ENCODE results near the gene LINC01488.

Gene LINC01488

DNA sequence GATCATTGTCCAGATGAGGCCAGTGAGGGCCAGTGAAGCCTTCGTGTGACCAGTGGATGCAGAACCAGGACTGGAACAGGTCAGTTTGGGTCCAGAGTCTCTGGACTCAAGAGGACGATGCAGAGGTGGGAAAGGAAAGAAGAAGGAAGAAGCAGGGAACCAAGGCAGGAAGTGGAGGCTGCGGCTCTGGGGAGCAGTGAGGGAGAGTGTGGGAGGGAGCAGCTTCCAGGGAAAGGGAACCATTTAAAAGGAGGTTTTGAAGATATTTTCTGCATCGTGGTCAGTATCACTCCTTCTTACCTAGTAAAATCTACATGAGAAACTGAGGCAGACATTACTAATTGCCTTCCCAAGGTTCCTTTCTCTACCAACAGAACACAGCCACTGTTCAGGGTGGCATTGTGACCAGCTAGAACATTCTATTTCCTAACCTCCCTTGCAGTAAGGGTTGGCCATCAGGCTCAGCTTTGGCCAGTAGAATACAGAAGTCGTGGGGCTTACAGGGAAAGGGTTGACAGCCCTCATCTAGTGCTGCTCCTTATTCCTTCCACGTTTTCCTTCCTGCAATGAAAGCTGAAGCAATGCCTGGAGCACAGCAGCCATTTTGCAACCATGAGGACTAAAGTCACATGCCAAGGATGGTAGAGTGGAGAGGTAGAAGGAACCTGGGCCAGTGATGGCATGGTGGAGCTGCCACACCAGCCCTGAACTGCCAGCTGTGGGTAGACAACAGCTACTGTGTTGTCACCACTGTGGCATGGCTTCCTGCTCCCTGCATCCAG lies 29.1 kb upstream of the LINC01488 start:
- peaks cover 39% of the 10 kb centered on the region for H3K27me3 Mint-ChIP-seq
- peaks cover 9% of the 10 kb centered on the region for H3K9me3 Mint-ChIP-seq
- peaks cover 7% of the 10 kb centered on the region for H3K4me1 Mint-ChIP-seq
- H3K27ac Mint-ChIP-seq: no peak overlapping the region
- no peak overlapping the region for H3K4me3 Mint-ChIP-seq
- ATAC-seq: no peak
- H3K36me3 Mint-ChIP-seq: peaks cover 9% of the 10 kb centered on the region

DNA sequence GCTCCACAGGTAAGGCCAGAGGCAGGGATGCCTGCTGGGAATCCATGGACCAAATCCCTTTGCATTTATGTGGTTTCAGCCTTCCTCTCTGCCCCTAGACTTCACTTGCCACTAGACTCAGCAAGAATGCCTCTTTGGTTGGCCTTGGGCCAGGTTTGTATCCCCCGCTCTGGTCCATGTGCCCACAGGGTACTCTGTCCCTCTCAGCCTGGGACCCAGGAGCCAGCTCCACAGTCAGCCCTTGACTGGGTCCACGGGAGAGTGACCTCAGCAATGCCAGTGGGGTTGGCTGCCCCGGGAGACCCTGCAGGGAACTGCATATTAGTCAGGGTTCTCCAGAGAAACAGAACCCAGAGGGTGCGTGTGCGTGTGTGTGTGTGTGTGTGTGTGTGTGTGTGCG lies 28.3 kb upstream of the LINC01488 start:
- peaks cover 46% of the 10 kb centered on the region for H3K27me3 Mint-ChIP-seq
- H3K36me3 Mint-ChIP-seq: peaks cover 16% of the 10 kb centered on the region
- ATAC-seq: no peak
- H3K4me3 Mint-ChIP-seq: no peak overlapping the region
- no peak overlapping the region for H3K27ac Mint-ChIP-seq
- peaks cover 7% of the 10 kb centered on the region for H3K4me1 Mint-ChIP-seq
- peaks cover 13% of the 10 kb centered on the region for H3K9me3 Mint-ChIP-seq

- Mint-ChIP-seq H3K27me3 (peaks cover 46% of the 10 kb centered on the region), H3K9me3 (peaks cover 13% of the 10 kb centered on the region), H3K4me1 (peaks cover 7% of the 10 kb centered on the region), H3K4me3 (no peak overlapping the region), H3K36me3 (peaks cover 16% of the 10 kb centered on the region), H3K27ac (no peak overlapping the region)
- ATAC-seq: no peak
These were observed 27.4 kb upstream of the LINC01488 start for GRCh38 chr11:69454018-69454417.

GRCh38 chr11:69455969-69456368 lies 25.5 kb upstream of the LINC01488 start:
- H3K4me1 Mint-ChIP-seq: no peaks in the 10 kb centered on the region
- H3K27ac Mint-ChIP-seq: no peak overlapping the region
- peaks cover 44% of the 10 kb centered on the region for H3K27me3 Mint-ChIP-seq
- peaks cover 21% of the 10 kb centered on the region for H3K9me3 Mint-ChIP-seq
- ATAC-seq: no peak
- peaks cover 16% of the 10 kb centered on the region for H3K36me3 Mint-ChIP-seq
- no peak overlapping the region for H3K4me3 Mint-ChIP-seq

GRCh38 chr11:69456712-69457111 lies 24.8 kb upstream of the LINC01488 start:
- Mint-ChIP-seq H3K27ac (no peak overlapping the region), H3K4me1 (no peaks in the 10 kb centered on the region), H3K4me3 (no peak overlapping the region), H3K36me3 (peaks cover 16% of the 10 kb centered on the region), H3K27me3 (peaks cover 44% of the 10 kb centered on the region), H3K9me3 (peaks cover 20% of the 10 kb centered on the region)
- ATAC-seq: no peak

GRCh38 chr11:69459848-69460539 lies 21.5 kb upstream of the LINC01488 start:
- Mint-ChIP-seq H3K27ac (no peak overlapping the region), H3K9me3 (peaks cover 20% of the 10 kb centered on the region), H3K27me3 (peaks cover 66% of the 10 kb centered on the region)

GRCh38 chr11:69460540-69461257 lies 20.8 kb upstream of the LINC01488 start:
- no peaks in the 10 kb centered on the region for H3K4me1 Mint-ChIP-seq
- H3K27ac Mint-ChIP-seq: no peak overlapping the region
- H3K9me3 Mint-ChIP-seq: peaks cover 20% of the 10 kb centered on the region
- H3K27me3 Mint-ChIP-seq: peaks cover 66% of the 10 kb centered on the region
- no peak for ATAC-seq
- no peak overlapping the region for H3K4me3 Mint-ChIP-seq
- peaks cover 16% of the 10 kb centered on the region for H3K36me3 Mint-ChIP-seq

More at GRCh38 chr11:69459848-69460539, 21.5 kb upstream of the LINC01488 start:
- peaks cover 16% of the 10 kb centered on the region for H3K36me3 Mint-ChIP-seq
- H3K4me1 Mint-ChIP-seq: no peaks in the 10 kb centered on the region
- ATAC-seq: no peak
- H3K4me3 Mint-ChIP-seq: no peak overlapping the region

GRCh38 chr11:69461272-69461962 lies 20.0 kb upstream of the LINC01488 start:
- Mint-ChIP-seq H3K4me1 (no peaks in the 10 kb centered on the region), H3K9me3 (peaks cover 20% of the 10 kb centered on the region), H3K36me3 (peaks cover 16% of the 10 kb centered on the region), H3K27me3 (peaks cover 66% of the 10 kb centered on the region), H3K4me3 (no peak overlapping the region), H3K27ac (no peak overlapping the region)
- no peak for ATAC-seq

DNA sequence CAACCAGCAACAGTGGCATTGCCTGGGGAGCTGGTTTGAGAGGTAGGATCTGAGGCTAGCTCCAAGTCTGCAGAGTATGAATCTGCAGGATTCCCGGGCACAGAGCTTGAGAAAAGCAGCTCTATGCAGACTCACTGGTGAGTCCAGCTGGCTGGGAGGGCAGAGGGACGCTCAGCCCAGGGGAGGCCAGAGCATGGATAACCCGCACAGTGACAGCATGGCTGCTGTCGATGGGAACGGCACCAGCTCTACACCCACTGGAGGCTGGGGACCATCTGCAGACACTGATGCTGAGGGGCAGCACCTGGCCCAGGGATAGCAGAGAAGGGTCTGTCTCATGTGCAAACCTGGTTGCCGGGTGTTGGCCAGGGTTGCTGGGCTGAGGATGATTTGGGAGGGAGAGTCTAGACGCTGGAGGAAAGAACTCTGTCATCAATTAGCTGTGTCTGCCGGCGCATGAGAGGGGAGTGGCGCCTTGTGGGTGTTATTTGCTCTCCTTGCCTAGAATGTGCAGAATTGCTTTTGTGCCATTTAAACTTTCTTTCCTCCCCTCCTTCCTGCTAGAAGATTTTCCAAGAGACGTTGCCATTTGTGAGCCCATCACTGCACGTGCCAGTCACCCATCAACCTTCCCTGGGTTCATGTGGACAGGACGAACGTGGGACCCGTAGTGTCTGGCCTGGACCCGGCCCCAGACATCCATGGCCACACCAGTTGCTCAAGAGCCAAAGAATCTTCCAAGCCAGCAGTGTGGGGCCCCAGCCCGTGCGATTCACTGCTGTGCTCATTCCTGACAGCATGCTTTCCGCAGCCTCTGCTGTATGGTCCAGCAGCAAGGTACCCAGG lies 19.1 kb upstream of the LINC01488 start:
- ATAC-seq: no peak
- Mint-ChIP-seq H3K27ac (no peak overlapping the region), H3K27me3 (peaks cover 66% of the 10 kb centered on the region), H3K4me3 (no peak overlapping the region), H3K4me1 (peaks cover 6% of the 10 kb centered on the region), H3K9me3 (peaks cover 16% of the 10 kb centered on the region), H3K36me3 (peaks cover 7% of the 10 kb centered on the region)

DNA sequence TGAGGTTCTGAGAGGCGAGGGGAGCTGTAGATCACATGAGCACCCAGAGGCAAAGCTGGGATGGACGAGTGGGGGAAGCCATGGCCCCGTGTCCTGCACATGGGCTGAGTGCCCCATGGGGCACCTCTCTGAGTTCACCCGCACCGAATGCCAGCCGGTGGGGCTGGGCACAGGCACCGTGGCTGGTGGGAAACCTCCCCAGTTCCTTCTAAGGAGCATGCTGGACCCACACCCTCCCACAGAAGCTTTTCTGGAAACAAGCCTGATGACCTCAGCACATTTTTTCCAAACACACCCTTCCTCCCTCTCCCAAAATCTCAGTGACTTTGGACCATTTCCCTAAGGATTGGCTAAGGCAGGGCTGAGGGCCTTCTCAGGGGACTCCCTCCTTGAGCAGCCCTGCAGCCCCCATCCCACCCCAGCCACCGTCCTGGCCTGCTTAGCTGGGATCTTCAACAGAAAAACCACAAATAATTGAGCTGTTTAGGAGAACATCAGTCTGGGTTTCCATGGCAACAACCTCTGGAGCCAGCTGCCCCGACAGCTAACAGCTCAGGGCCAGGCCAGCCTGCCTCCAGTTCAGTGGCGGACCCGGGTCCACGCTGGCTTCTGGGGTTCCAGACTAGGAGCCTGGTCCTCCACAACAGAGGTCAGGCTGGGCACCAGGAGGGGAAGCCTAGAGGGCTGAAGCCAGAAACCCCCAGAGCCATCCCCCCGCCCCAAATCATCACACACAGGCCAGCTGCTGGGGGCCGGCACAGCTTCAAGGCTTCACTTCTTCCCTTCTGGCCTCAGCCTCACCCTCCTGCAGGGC lies 18.1 kb upstream of the LINC01488 start:
- peaks cover 12% of the 10 kb centered on the region for H3K9me3 Mint-ChIP-seq
- H3K27ac Mint-ChIP-seq: no peak overlapping the region
- H3K36me3 Mint-ChIP-seq: no peaks in the 10 kb centered on the region
- H3K4me1 Mint-ChIP-seq: peaks cover 14% of the 10 kb centered on the region
- H3K27me3 Mint-ChIP-seq: peaks cover 65% of the 10 kb centered on the region
- no peak overlapping the region for H3K4me3 Mint-ChIP-seq
- no peak for ATAC-seq

DNA sequence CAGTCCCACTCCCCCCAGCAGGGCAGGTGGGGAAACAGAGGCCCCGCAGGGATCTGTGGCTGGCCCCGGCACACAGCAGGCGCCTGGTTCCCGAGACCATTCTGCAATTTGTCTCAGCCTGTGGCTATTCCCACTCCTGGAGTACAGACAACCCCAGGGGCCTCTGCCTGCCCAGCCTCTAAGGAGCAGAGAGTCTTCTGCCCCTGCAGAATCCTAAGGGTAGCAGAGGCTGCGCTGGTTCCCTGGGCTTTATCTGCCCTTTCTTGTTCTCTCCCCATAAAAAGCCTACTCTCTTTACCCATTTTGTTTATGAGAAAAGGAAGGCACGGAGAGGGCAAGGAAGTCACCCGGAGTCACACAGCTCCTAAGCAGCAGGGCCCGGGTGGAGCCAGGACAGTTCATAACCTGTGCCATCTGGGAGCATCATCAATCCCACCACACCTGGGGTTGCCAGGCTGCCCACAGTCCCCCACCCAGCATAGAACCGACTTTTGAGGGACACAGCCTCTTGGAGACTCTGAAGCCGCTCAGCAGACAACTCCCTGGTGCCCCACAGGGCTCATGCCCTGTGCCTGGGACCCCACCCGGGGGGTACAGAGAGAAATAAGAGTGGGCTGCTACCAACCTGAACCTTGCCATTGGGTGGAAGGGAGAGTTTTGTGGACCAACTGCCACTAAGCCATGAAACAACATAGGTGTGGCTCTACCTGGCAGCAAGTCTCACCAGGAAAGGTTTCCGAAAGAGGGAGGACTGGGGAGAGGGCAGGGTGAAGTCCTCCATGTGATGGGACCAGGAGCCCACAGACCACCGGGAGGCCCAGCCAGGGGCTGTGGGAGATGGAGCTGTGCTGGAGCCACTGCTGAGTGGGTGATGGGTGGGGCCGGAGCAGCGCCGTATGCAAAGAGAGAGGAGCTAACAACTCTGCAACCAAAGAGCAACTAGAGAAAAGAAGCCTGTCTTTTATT lies 17.2 kb upstream of the LINC01488 start:
- Mint-ChIP-seq H3K36me3 (no peaks in the 10 kb centered on the region), H3K27me3 (peaks cover 65% of the 10 kb centered on the region), H3K4me3 (no peak overlapping the region), H3K4me1 (peaks cover 14% of the 10 kb centered on the region), H3K9me3 (peaks cover 12% of the 10 kb centered on the region), H3K27ac (no peak overlapping the region)
- ATAC-seq: no peak

DNA sequence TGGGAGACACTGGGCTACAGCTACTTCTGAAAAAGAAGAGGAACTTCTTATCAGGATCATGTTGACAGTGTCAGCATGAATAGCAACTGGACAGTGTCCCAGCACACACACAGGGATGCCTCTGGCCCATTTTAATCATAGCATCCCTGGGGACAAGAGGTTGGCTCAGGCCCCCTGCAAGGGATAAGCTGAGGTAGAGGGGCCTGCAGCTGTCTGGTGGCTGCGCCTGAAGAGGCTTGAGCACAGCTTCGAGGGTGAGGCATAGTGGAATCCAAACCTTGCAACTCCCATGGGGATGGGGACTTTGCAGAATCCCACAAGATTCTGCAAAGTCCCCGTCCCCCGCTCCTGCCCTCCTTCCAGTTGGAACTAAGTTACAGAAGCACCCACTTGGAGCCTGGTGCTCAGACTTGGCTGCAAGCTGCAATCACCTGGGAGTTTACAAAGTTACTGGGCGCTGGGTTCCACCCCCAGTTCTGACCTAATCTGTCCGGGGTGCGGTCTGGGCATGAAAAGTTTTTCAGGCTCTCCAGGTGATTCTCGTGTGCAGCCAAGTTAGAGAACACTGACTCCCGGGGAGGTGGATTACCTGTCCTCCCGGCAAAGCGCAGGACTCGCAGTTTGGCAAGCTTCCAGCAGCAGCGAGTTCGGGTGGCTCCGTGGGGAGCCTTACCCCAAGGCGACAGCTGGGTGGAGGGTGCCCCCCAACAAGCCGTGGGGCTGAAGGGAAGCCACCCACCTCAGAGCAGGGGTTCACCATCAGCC lies 16.0 kb upstream of the LINC01488 start:
- no peaks in the 10 kb centered on the region for H3K36me3 Mint-ChIP-seq
- no peak for ATAC-seq
- H3K27ac Mint-ChIP-seq: no peak overlapping the region
- peaks cover 56% of the 10 kb centered on the region for H3K27me3 Mint-ChIP-seq
- peaks cover 14% of the 10 kb centered on the region for H3K4me1 Mint-ChIP-seq
- H3K9me3 Mint-ChIP-seq: peaks cover 10% of the 10 kb centered on the region
- H3K4me3 Mint-ChIP-seq: no peak overlapping the region

All from stimulated activated memory B cell treated with anti-CD40 and anti-IgM and Interleukin-4, amounts not matched to agents 10 μg/mL and 1 μg/mL and 100 μg/mL, for 72 hours (primary cell).